Neural cell (in vitro differentiated cells): ENCODE measurements around the gene PPFIBP2. TPM values are rescaled to one million over a fixed set of nuclear protein-coding genes. Genes with fewer than 3 reads are reported as not detected.

Experiments used
- H2AFZ ChIP-seq: fragments of 200-600, 300-800 bp; sonication (generic), shearing (Covaris generic); 2 replicates; pipeline ENCODE4 v1.6.0; 2014; ENCODE audit warnings: low read depth, mild to moderate bottlenecking, antibody characterized with exemption, low read length, moderate library complexity
- H3F3A ChIP-seq: fragments of 200-600 bp; shearing (Covaris generic); 2 replicates; pipeline ENCODE4 v1.6.1; 2016; ENCODE audit warnings: mild to moderate bottlenecking, moderate library complexity, mixed read lengths, antibody characterized with exemption, low read length; ENCODE audit not compliant: insufficient read depth, poor library complexity, severe bottlenecking
- H3K27ac ChIP-seq: fragments of 200-600, 300-800 bp; sonication (generic), shearing (Covaris generic); 2 replicates; pipeline ENCODE4 v1.5.1; 2014; ENCODE audit warnings: mild to moderate bottlenecking, low read length, moderate library complexity
- H3K27me3 ChIP-seq: fragments of 300-800, 200-600 bp; sonication (generic), shearing (Covaris generic); 2 replicates; pipeline ENCODE4 v1.6.0; 2014; ENCODE audit warnings: mild to moderate bottlenecking, low read depth, low read length, moderate library complexity; ENCODE audit not compliant: insufficient read depth
- H3K36me3 ChIP-seq: fragments of 300-800, 200-600 bp; sonication (generic), shearing (Covaris generic); 2 replicates; pipeline ENCODE4 v1.5.1; 2014; ENCODE audit warnings: mild to moderate bottlenecking, antibody characterized with exemption, low read length, moderate library complexity; ENCODE audit not compliant: insufficient read depth
- H3K4me2 ChIP-seq: fragments of 300-800, 200-600 bp; sonication (generic), shearing (Covaris generic); 2 replicates; pipeline ENCODE4 v1.6.0; 2014; ENCODE audit warnings: mild to moderate bottlenecking, low read length
- H3K4me3 ChIP-seq: fragments of 300-800, 200-600 bp; sonication (generic), shearing (Covaris generic); 2 replicates; pipeline ENCODE4 v1.5.1; 2014; ENCODE audit warnings: mild to moderate bottlenecking, low read length, moderate library complexity
- H3K79me2 ChIP-seq: fragments of 200-600 bp; shearing (Covaris generic); replicated peaks from 2 replicates; pipeline ENCODE4 v1.6.0; 2014; ENCODE audit warnings: mild to moderate bottlenecking, low read length, moderate library complexity; ENCODE audit not compliant: insufficient read depth
- H3K9ac ChIP-seq: fragments of 300-800, 200-600 bp; sonication (generic), shearing (Covaris generic); 2 replicates; pipeline ENCODE4 v1.6.1; 2016; ENCODE audit warnings: mild to moderate bottlenecking, low read length, mixed read lengths
- H3K9me2 ChIP-seq: fragments of 200-600 bp; shearing (Covaris generic); 2 replicates; pipeline ENCODE4 v1.6.1; 2016; ENCODE audit warnings: mild to moderate bottlenecking, low read length, mixed read lengths; ENCODE audit not compliant: insufficient read depth
- H3K9me3 ChIP-seq: fragments of 200-600, 300-800 bp; sonication (generic), shearing (Covaris generic); 2 replicates; pipeline ENCODE4 v1.6.1; 2016; ENCODE audit warnings: mild to moderate bottlenecking, mixed run types, low read length, moderate library complexity, mixed read lengths
- H4K20me1 ChIP-seq: fragments of 200-600 bp; shearing (Covaris generic); 2 replicates; pipeline ENCODE4 v1.6.1; 2016; ENCODE audit warnings: mild to moderate bottlenecking, mixed run types; ENCODE audit not compliant: insufficient read depth
- EP300 ChIP-seq: fragments of 450-650 bp; conservative IDR thresholded peaks from 2 replicates; pipeline ENCODE4 v1.6.1; 2014; ENCODE audit warnings: antibody characterized with exemption, mild to moderate bottlenecking, moderate library complexity; ENCODE audit not compliant: poor library complexity, severe bottlenecking
- EZH2 ChIP-seq: fragments of 200-600, 300-800 bp; shearing (Covaris generic), sonication (generic); IDR thresholded peaks from 2 replicates; pipeline ENCODE4 v1.6.1; 2014; ENCODE audit warnings: antibody characterized with exemption, low read length, borderline replicate concordance, mild to moderate bottlenecking; ENCODE audit not compliant: insufficient read depth, poor library complexity, severe bottlenecking
- MXI1 ChIP-seq: fragments of 450-650 bp; conservative IDR thresholded peaks from 2 replicates; pipeline ENCODE4 v1.6.1; 2014; ENCODE audit warnings: antibody characterized with exemption, mild to moderate bottlenecking; ENCODE audit not compliant: poor library complexity, severe bottlenecking
- RAD21 ChIP-seq: fragments of 450-650 bp; conservative IDR thresholded peaks from 2 replicates; pipeline ENCODE4 v1.6.1; 2014; ENCODE audit warnings: antibody characterized with exemption, mild to moderate bottlenecking, moderate library complexity
- TAF1 ChIP-seq: IDR thresholded peaks from 2 replicates; pipeline ENCODE4 v1.6.1; 2012; ENCODE audit warnings: low read depth
- polyA plus RNA-seq: library from polyadenylated mRNA; depleted of rRNA; stranded (reverse); fragments of >200 nt; gene quantifications from 2 replicates; pipeline ENCODE4 v1.2.3, GENCODE V29; 2014
- TF ChIP-seq, protein P1 (sequence below): IDR thresholded peaks from 2 replicates; pipeline ENCODE4 v1.6.1; 2012; ENCODE audit warnings: borderline replicate concordance
- TF ChIP-seq, protein P2 (sequence below): fragments of 450-650 bp; IDR thresholded peaks from 2 replicates; pipeline ENCODE4 v1.5.1; 2014; ENCODE audit warnings: antibody characterized with exemption, mild to moderate bottlenecking, moderate library complexity; ENCODE audit not compliant: poor library complexity, severe bottlenecking

The PPFIBP2 gene
- polyA plus RNA-seq, 1 donor from 2014 or later: not detected

DNA sequence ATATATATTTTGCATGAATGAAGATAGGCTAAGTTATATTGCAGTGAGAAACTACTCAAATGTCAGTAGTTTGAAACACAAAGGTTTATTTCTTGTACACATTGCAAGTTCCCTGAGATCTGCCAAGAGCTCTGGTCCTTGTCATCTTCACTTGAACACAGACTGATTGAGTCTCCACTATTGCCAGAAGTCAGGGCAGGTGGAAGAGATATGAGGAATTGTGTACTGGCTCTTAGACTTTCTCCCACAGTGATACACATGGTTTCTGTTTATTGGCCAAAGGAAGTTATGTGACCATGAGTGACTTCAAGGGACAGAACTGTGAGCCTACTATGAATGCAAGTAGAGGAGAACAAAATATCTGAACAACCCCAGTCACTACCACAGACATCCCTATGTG, 44.2 kb downstream of the PPFIBP2 start:
- Histone ChIP-seq H4K20me1 (no peaks in the 10 kb centered on the region), H3K9ac (no peak overlapping the region), H3K9me2 (no peaks in the 10 kb centered on the region), H2AFZ (no peak overlapping the region), H3K4me3 (no peak overlapping the region), H3K27ac (no peak overlapping the region), H3K36me3 (no peaks in the 10 kb centered on the region), H3F3A (no peaks in the 10 kb centered on the region), H3K27me3 (no peaks in the 10 kb centered on the region), H3K9me3 (no peaks in the 10 kb centered on the region), H3K4me2 (no peak overlapping the region), H3K79me2 (no peaks in the 10 kb centered on the region)
- TF ChIP-seq EZH2: no peak

DNA sequence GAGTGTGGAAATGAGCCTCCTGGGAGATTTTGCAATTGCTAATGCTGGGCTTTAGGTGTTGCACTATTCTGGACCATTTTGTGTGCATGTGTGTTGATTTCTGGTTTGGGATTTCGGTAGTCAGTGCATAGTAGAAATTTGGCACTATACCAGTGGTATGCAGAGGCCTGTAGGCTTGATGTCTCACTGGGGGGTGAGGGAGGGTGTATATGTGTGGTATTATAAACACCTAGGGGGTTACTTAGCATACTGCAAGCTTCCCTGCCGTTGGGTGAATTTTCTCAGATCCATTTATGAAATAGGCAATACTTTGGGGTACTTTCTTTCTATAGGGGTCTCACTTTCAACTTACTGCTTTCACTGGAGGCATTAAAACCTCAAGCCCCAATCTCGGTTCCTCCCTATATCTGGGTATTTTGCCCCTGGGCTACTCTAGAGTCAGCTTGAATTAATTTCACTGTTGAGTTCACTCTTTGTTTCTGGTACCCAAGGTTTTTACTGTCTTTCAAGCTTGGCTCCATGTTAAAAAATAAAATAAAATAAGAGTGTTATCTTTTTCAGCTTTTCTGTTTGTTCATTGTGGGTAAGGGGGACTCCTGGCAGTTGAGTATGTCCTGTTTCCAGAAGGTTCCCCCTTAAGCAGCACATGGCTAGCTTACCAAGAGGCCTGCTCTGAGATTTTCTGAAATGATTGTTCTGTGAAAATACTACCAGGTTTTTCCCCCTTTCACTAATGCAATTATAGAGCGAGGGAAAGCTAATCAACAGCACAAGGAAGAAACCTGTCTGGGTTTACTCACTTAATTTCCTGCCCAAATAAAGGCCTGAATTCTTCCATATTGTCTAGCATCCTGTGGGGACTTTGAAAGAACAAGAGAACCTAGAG, 45.8 kb downstream of the PPFIBP2 start:
- H3K27me3 ChIP-seq: no peaks in the 10 kb centered on the region
- H3K36me3 ChIP-seq: no peaks in the 10 kb centered on the region
- H3K9me2 ChIP-seq: no peaks in the 10 kb centered on the region
- H3K79me2 ChIP-seq: no peaks in the 10 kb centered on the region
- H3K9ac ChIP-seq: no peak overlapping the region
- H3K27ac ChIP-seq: no peak overlapping the region
- H2AFZ ChIP-seq: no peak overlapping the region
- no peak overlapping the region for H3K4me3 ChIP-seq
- H4K20me1 ChIP-seq: no peaks in the 10 kb centered on the region
- no peaks in the 10 kb centered on the region for H3F3A ChIP-seq
- H3K9me3 ChIP-seq: no peaks in the 10 kb centered on the region
- no peak overlapping the region for H3K4me2 ChIP-seq
- TF ChIP-seq, protein P1, sequence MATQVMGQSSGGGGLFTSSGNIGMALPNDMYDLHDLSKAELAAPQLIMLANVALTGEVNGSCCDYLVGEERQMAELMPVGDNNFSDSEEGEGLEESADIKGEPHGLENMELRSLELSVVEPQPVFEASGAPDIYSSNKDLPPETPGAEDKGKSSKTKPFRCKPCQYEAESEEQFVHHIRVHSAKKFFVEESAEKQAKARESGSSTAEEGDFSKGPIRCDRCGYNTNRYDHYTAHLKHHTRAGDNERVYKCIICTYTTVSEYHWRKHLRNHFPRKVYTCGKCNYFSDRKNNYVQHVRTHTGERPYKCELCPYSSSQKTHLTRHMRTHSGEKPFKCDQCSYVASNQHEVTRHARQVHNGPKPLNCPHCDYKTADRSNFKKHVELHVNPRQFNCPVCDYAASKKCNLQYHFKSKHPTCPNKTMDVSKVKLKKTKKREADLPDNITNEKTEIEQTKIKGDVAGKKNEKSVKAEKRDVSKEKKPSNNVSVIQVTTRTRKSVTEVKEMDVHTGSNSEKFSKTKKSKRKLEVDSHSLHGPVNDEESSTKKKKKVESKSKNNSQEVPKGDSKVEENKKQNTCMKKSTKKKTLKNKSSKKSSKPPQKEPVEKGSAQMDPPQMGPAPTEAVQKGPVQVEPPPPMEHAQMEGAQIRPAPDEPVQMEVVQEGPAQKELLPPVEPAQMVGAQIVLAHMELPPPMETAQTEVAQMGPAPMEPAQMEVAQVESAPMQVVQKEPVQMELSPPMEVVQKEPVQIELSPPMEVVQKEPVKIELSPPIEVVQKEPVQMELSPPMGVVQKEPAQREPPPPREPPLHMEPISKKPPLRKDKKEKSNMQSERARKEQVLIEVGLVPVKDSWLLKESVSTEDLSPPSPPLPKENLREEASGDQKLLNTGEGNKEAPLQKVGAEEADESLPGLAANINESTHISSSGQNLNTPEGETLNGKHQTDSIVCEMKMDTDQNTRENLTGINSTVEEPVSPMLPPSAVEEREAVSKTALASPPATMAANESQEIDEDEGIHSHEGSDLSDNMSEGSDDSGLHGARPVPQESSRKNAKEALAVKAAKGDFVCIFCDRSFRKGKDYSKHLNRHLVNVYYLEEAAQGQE: no peak
- TF ChIP-seq, protein P2, sequence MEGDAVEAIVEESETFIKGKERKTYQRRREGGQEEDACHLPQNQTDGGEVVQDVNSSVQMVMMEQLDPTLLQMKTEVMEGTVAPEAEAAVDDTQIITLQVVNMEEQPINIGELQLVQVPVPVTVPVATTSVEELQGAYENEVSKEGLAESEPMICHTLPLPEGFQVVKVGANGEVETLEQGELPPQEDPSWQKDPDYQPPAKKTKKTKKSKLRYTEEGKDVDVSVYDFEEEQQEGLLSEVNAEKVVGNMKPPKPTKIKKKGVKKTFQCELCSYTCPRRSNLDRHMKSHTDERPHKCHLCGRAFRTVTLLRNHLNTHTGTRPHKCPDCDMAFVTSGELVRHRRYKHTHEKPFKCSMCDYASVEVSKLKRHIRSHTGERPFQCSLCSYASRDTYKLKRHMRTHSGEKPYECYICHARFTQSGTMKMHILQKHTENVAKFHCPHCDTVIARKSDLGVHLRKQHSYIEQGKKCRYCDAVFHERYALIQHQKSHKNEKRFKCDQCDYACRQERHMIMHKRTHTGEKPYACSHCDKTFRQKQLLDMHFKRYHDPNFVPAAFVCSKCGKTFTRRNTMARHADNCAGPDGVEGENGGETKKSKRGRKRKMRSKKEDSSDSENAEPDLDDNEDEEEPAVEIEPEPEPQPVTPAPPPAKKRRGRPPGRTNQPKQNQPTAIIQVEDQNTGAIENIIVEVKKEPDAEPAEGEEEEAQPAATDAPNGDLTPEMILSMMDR: no peak
- TF ChIP-seq EZH2 (no peak), MXI1 (no peak), EP300 (no peak), RAD21 (no peak), TAF1 (no peak)
